DND-41 (cell line): ENCODE results near the gene AHSA1.

Experiments
- EZH2 ChIP-seq: IDR thresholded peaks from 3 replicates; pipeline ENCODE4 v1.6.1; 2012; ENCODE audit warnings: borderline replicate concordance, low read depth, mild to moderate bottlenecking, moderate library complexity, low read length, inconsistent platforms; ENCODE audit not compliant: severe bottlenecking
- TF ChIP-seq, protein P1 (sequence below): IDR thresholded peaks from 2 replicates; pipeline ENCODE4 v1.5.1; 2012; ENCODE audit warnings: borderline replicate concordance, low read length, moderate library complexity, mild to moderate bottlenecking; ENCODE audit not compliant: poor library complexity, severe bottlenecking; ENCODE audit errors: extremely low read depth

DNA sequence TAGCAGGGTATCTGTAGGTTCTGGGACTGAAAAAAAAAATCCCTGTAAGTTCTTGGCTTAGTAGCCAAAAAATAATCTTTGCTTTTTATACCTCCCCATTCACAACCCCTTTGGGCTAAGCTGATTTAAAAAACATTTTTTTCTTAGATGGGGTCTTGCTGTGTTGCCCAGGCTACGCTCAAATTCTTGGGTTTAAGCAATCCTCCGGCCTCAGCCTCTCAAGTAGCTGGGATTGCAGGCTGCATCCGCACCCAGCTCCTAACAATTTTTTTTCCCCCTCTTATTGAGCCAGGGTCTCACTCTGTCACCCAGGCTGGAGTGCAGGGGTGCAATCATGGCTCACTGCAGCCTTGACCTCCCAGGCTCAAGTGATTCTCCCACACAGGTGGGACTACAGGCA is 49.9 kb downstream of the AHSA1 start:
- TF ChIP-seq, protein P1, sequence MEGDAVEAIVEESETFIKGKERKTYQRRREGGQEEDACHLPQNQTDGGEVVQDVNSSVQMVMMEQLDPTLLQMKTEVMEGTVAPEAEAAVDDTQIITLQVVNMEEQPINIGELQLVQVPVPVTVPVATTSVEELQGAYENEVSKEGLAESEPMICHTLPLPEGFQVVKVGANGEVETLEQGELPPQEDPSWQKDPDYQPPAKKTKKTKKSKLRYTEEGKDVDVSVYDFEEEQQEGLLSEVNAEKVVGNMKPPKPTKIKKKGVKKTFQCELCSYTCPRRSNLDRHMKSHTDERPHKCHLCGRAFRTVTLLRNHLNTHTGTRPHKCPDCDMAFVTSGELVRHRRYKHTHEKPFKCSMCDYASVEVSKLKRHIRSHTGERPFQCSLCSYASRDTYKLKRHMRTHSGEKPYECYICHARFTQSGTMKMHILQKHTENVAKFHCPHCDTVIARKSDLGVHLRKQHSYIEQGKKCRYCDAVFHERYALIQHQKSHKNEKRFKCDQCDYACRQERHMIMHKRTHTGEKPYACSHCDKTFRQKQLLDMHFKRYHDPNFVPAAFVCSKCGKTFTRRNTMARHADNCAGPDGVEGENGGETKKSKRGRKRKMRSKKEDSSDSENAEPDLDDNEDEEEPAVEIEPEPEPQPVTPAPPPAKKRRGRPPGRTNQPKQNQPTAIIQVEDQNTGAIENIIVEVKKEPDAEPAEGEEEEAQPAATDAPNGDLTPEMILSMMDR, result no peak
- no peak for TF ChIP-seq EZH2
